Astrocyte (in vitro differentiated cells and primary cell): Measurements from ENCODE around the gene DNAJB2. TPM values are rescaled to one million over a fixed set of nuclear protein-coding genes. Genes with fewer than 3 reads are reported as not detected.

Experiments
- DNase-seq: peaks from one replicate; pipeline ENCODE4 v3.0.0-alpha.2; 2010; ENCODE audit warnings: low read depth
- FAIRE-seq: peaks from 2 replicates; lab custom pipeline; 2011; peaks lifted over from hg19 to GRCh38; lab: Jason Lieb, UNC
- H2AFZ ChIP-seq: 2 replicates; pipeline ENCODE4 v1.6.0; 2012; ENCODE audit warnings: low read depth, low read length, inconsistent platforms
- H3K27ac ChIP-seq: 2 replicates; pipeline ENCODE4 v1.5.1; 2011; ENCODE audit warnings: low read depth, low read length, inconsistent platforms
- H3K27me3 ChIP-seq: 2 replicates; pipeline ENCODE4 v1.6.0; 2011; ENCODE audit warnings: low read length, inconsistent platforms; ENCODE audit not compliant: insufficient read depth
- H3K36me3 ChIP-seq: 2 replicates; pipeline ENCODE4 v1.5.1; 2011; ENCODE audit warnings: low read length, inconsistent platforms; ENCODE audit not compliant: insufficient read depth
- H3K4me1 ChIP-seq: 2 replicates; pipeline ENCODE4 v1.5.1; 2011; ENCODE audit warnings: low read length, inconsistent platforms; ENCODE audit not compliant: insufficient read depth
- H3K4me2 ChIP-seq: 2 replicates; pipeline ENCODE4 v1.6.0; 2012; ENCODE audit warnings: low read length, inconsistent platforms
- H3K4me3 ChIP-seq: 2 replicates; pipeline ENCODE4 v1.5.1; 2011; ENCODE audit warnings: low read depth, mild to moderate bottlenecking, low read length, inconsistent platforms; ENCODE audit not compliant: insufficient read depth
- H3K79me2 ChIP-seq: 2 replicates; pipeline ENCODE4 v1.6.0; 2012; ENCODE audit warnings: mild to moderate bottlenecking, low read length, inconsistent platforms; ENCODE audit not compliant: insufficient read depth
- H3K9ac ChIP-seq: 2 replicates; pipeline ENCODE4 v1.6.0; 2012; ENCODE audit warnings: mild to moderate bottlenecking, low read length, inconsistent platforms
- H3K9me3 ChIP-seq: 2 replicates; pipeline ENCODE4 v1.5.1; 2012; ENCODE audit warnings: low read depth, mild to moderate bottlenecking, low read length, inconsistent platforms; ENCODE audit not compliant: insufficient read depth
- H4K20me1 ChIP-seq: 2 replicates; pipeline ENCODE4 v1.6.0; 2012; ENCODE audit warnings: low read length, inconsistent platforms; ENCODE audit not compliant: insufficient read depth
- H3K27ac Mint-ChIP-seq: one replicate; pipeline ENCODE4 v1.8.0; 2021; ENCODE audit warnings: mild to moderate bottlenecking, mixed read lengths; ENCODE audit not compliant: unreplicated experiment
- H3K27me3 Mint-ChIP-seq: one replicate; pipeline ENCODE4 v1.8.0; 2021; ENCODE audit warnings: low read depth, mixed read lengths; ENCODE audit not compliant: unreplicated experiment
- H3K36me3 Mint-ChIP-seq: one replicate; pipeline ENCODE4 v1.8.0; 2021; ENCODE audit warnings: low read depth, mixed read lengths; ENCODE audit not compliant: unreplicated experiment
- H3K4me1 Mint-ChIP-seq: one replicate; pipeline ENCODE4 v1.8.0; 2021; ENCODE audit warnings: low read depth, mixed read lengths; ENCODE audit not compliant: unreplicated experiment
- H3K4me3 Mint-ChIP-seq: one replicate; pipeline ENCODE4 v1.8.0; 2021; ENCODE audit warnings: mild to moderate bottlenecking, moderate library complexity, mixed read lengths; ENCODE audit not compliant: unreplicated experiment
- H3K9me3 Mint-ChIP-seq: one replicate; pipeline ENCODE4 v1.8.0; 2021; ENCODE audit warnings: mild to moderate bottlenecking, mixed read lengths; ENCODE audit not compliant: unreplicated experiment
- EZH2 ChIP-seq: IDR thresholded peaks from 2 replicates; pipeline ENCODE4 v1.6.1; 2012; ENCODE audit warnings: mild to moderate bottlenecking, low read length, inconsistent platforms; ENCODE audit not compliant: insufficient read depth
- total RNA-seq: library from RNA; stranded (reverse); gene quantifications from 2 replicates; pipeline ENCODE4 v1.2.1, GENCODE V29; 2021
- TF ChIP-seq, protein P1 (sequence below): IDR thresholded peaks from 2 replicates; pipeline ENCODE4 v1.5.1; 2011; ENCODE audit warnings: low read depth, mild to moderate bottlenecking, inconsistent platforms, low read length, moderate library complexity; ENCODE audit not compliant: insufficient read depth

Gene DNAJB2
- total RNA-seq, 1 donor from 2014 or later = 53.9 TPM

DNA sequence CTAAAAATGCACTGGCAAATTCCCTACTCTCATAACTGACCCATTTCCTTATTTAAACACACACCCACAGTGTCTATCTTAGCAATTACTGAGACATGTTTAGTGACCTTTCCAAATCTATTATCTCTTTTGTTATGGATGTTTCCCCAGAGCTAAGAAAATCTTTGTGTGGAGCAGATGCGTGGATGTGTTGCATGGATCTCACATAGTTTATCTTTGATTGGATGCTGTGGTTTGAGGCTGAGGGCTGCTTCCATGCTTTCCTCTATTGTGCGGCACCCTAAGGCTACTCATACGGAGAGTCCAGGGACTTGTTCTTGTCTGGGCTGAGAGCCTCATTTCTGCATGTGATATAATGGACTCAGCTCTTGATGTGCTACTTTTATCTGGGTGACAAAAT is 44.8 kb upstream of the DNAJB2 start:
- peaks cover 5% of the 10 kb centered on the region for H3K4me1 Mint-ChIP-seq
- no peak for FAIRE-seq
- H3K27ac Mint-ChIP-seq = no peak overlapping the region
- Histone ChIP-seq H3K4me2 (no peak overlapping the region), H3K27me3 (no peaks in the 10 kb centered on the region), H3K9me3 (no peaks in the 10 kb centered on the region), H3K79me2 (peaks cover 11% of the 10 kb centered on the region), H3K27ac (no peak overlapping the region), H3K4me3 (no peak overlapping the region), H3K4me1 (peaks cover 8% of the 10 kb centered on the region), H3K9ac (no peak overlapping the region), H4K20me1 (no peaks in the 10 kb centered on the region), H2AFZ (no peak overlapping the region), H3K36me3 (peaks cover 31% of the 10 kb centered on the region)
- TF ChIP-seq, protein P1, sequence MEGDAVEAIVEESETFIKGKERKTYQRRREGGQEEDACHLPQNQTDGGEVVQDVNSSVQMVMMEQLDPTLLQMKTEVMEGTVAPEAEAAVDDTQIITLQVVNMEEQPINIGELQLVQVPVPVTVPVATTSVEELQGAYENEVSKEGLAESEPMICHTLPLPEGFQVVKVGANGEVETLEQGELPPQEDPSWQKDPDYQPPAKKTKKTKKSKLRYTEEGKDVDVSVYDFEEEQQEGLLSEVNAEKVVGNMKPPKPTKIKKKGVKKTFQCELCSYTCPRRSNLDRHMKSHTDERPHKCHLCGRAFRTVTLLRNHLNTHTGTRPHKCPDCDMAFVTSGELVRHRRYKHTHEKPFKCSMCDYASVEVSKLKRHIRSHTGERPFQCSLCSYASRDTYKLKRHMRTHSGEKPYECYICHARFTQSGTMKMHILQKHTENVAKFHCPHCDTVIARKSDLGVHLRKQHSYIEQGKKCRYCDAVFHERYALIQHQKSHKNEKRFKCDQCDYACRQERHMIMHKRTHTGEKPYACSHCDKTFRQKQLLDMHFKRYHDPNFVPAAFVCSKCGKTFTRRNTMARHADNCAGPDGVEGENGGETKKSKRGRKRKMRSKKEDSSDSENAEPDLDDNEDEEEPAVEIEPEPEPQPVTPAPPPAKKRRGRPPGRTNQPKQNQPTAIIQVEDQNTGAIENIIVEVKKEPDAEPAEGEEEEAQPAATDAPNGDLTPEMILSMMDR = no peak
- no peak for TF ChIP-seq EZH2
- no peak overlapping the region for H3K4me3 Mint-ChIP-seq
- H3K36me3 Mint-ChIP-seq = peaks cover 32% of the 10 kb centered on the region
- no peak for DNase-seq
- no peaks in the 10 kb centered on the region for H3K27me3 Mint-ChIP-seq
- no peaks in the 10 kb centered on the region for H3K9me3 Mint-ChIP-seq

DNA sequence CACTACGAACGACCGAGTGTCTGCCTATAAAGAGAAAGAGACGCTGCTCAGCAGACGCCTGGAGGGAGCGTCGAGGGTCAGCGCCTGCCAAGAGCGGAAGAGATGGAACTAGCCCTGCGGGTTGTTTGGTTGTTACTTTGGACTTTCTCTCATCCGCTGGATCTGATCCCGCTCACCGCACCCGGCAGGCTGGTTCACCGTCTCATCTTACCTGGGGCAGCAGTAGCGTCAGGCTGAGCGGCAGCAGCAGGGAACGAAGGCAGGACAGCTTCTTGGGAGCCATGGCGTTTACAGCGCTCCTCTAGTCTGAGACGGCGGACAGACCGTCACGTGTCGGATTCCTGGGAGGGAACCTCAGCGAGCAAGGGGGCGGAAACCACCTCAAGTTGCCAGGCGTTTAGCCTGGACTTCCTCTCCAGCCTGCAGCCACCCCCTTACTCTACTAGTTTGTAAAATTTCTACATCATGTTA is 35.8 kb upstream of the DNAJB2 start:
- no peak for DNase-seq
- TF ChIP-seq, protein P1 = no peak
- TF ChIP-seq EZH2 = no peak
- Histone ChIP-seq H4K20me1 (no peaks in the 10 kb centered on the region), H2AFZ (no peak overlapping the region), H3K4me2 (no peak overlapping the region), H3K79me2 (peaks cover 29% of the 10 kb centered on the region), H3K36me3 (peaks cover 5% of the 10 kb centered on the region), H3K4me1 (peaks cover 15% of the 10 kb centered on the region), H3K27me3 (no peaks in the 10 kb centered on the region), H3K27ac (no peak overlapping the region), H3K9me3 (no peaks in the 10 kb centered on the region), H3K4me3 (no peak overlapping the region), H3K9ac (no peak overlapping the region)
- peaks cover 7% of the 10 kb centered on the region for H3K4me1 Mint-ChIP-seq
- no peak overlapping the region for H3K27ac Mint-ChIP-seq
- FAIRE-seq = no peak
- no peak overlapping the region for H3K4me3 Mint-ChIP-seq
- no peaks in the 10 kb centered on the region for H3K27me3 Mint-ChIP-seq
- H3K9me3 Mint-ChIP-seq = no peaks in the 10 kb centered on the region
- peaks cover 5% of the 10 kb centered on the region for H3K36me3 Mint-ChIP-seq

DNA sequence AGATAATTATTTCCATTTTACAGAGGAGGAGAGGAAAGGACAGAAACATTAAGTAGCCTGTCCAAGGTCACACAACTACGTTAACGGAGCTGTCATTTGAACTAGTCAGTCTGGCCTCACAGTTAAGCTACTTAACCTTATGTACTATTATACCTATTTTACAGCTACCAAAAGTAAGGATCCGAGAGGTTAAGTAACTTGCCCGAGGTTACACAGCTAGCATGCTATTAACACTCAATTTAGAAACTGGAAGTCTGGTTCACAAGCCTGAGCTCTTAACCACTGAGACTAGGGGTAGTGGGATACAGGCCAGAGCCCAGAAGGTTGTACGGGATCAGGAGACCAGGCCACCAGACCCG is 34.4 kb upstream of the DNAJB2 start:
- TF ChIP-seq EZH2 = no peak
- TF ChIP-seq, protein P1 = no peak
- Histone ChIP-seq H3K79me2 (peaks cover 29% of the 10 kb centered on the region), H3K27ac (peak overlapping the region; percentile 95), H3K9ac (peak overlapping the region; percentile 97), H3K36me3 (no peaks in the 10 kb centered on the region), H4K20me1 (peaks cover 1% of the 10 kb centered on the region), H3K27me3 (no peaks in the 10 kb centered on the region), H3K4me1 (peaks cover 25% of the 10 kb centered on the region), H3K4me3 (peak overlapping the region; percentile 94), H3K4me2 (peak overlapping the region; percentile 100), H3K9me3 (no peaks in the 10 kb centered on the region), H2AFZ (peak overlapping the region; percentile 83)
- DNase-seq = no peak
- Mint-ChIP-seq H3K4me1 (peaks cover 20% of the 10 kb centered on the region), H3K4me3 (peak overlapping the region; percentile 96), H3K9me3 (no peaks in the 10 kb centered on the region), H3K27me3 (no peaks in the 10 kb centered on the region), H3K27ac (peak overlapping the region; percentile 95), H3K36me3 (peaks cover 4% of the 10 kb centered on the region)
- FAIRE-seq = no peak
